Activated CD4-positive, alpha-beta memory T cell treated with anti-CD3 and anti-CD28 coated beads, Interleukin-2, amount 10 ng/mL, durations not matched to agents 7 days and 5 days (primary cell): ENCODE data around the gene MOB4. TPM values are rescaled to one million over a fixed set of nuclear protein-coding genes. Genes with fewer than 3 reads are reported as not detected.

Source experiments
- CTCF ChIA-PET: fragments of 350-600 bp; sonication (Branson Sonifier 250); formaldehyde crosslinking; loops from one replicate; lab custom pipeline; 2021; ENCODE audit warnings: antibody characterized with exemption, inconsistent platforms; lab: Charles Lee
- POLR2A ChIA-PET: fragments of 350-600 bp; sonication (Branson Sonifier 250); formaldehyde crosslinking; loops from one replicate; lab custom pipeline; 2021; ENCODE audit warnings: antibody characterized with exemption; lab: Charles Lee
- DNase-seq: peaks from one replicate; pipeline ENCODE4 v3.0.0-alpha.2; 2020
- H3K27ac Mint-ChIP-seq: one replicate; pipeline ENCODE4 v1.8.0; 2021; ENCODE audit warnings: mild to moderate bottlenecking, mixed read lengths
- H3K27me3 Mint-ChIP-seq: one replicate; pipeline ENCODE4 v1.8.0; 2021; ENCODE audit warnings: mixed read lengths
- H3K36me3 Mint-ChIP-seq: one replicate; pipeline ENCODE4 v1.8.0; 2021; ENCODE audit warnings: low read depth, mixed read lengths
- H3K4me1 Mint-ChIP-seq: one replicate; pipeline ENCODE4 v1.8.0; 2021; ENCODE audit warnings: mixed read lengths
- H3K4me3 Mint-ChIP-seq: one replicate; pipeline ENCODE4 v1.8.0; 2021; ENCODE audit warnings: mild to moderate bottlenecking, mixed read lengths
- H3K9me3 Mint-ChIP-seq: one replicate; pipeline ENCODE4 v1.8.0; 2021; ENCODE audit warnings: mixed read lengths
- total RNA-seq, 2 experiments: library from RNA; stranded (reverse); gene quantifications; one replicate each; pipeline ENCODE4 v1.2.3, GENCODE V29; 2021

Gene MOB4
- total RNA-seq, 2 experiments from 2014 or later = 23.5 to 24.8 TPM

DNA sequence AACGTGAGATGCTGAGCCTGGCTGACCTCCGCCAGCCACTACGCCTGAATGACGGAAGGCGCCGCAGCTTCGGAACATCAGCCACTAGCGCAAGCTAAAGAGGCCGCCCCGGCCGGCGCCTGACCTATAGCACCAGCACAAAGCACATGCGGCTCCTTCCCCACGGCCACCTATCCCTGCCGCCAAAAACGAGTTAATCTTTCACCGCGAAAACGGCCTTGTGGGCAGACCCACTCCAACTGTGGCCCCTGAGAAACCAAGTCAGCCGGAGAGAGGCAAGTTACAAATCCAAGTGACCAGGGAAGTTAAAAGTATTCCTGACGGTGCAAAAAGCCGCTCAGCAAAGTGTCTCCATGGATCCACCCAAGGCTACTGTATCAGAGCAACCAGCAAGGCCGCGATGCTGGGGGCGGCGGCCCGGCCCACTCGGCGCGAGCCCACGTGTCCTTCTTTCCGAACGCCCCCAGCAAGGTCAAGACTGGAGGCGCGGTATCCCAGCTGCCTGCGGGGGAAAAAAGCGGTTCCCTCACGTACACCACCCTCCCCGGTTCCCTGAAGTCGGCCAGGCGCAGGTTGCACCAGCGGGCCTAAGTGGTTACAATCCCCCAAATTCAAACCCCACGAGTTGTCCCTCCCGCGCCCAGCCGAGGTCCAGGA lies 16.8 kb upstream of the MOB4 start:
- H3K9me3 Mint-ChIP-seq = no peaks in the 10 kb centered on the region
- peak; percentile 70 for DNase-seq
- peak overlapping the region; percentile 92 for H3K4me3 Mint-ChIP-seq
- peaks cover 62% of the 10 kb centered on the region for H3K4me1 Mint-ChIP-seq
- ChIA-PET CTCF (interaction anchor here (0.9 to 5.0 kb wide), 8 partner anchors 8 to 575 kb away, joined by 3 to 30 read pairs (median 4); partner anchors contain the start of genes COQ10B, MOB4 and SF3B1), POLR2A (interaction anchor here (0.7 to 9.0 kb wide), 22 partner anchors 10 to 1965 kb away, joined by 3 to 275 read pairs (median 6); partner anchors contain the start of genes ANKRD44, COQ10B, GTF3C3 and MARS2)
- peaks cover 67% of the 10 kb centered on the region for H3K36me3 Mint-ChIP-seq
- H3K27me3 Mint-ChIP-seq = no peaks in the 10 kb centered on the region
- peak overlapping the region; percentile 97 for H3K27ac Mint-ChIP-seq

DNA sequence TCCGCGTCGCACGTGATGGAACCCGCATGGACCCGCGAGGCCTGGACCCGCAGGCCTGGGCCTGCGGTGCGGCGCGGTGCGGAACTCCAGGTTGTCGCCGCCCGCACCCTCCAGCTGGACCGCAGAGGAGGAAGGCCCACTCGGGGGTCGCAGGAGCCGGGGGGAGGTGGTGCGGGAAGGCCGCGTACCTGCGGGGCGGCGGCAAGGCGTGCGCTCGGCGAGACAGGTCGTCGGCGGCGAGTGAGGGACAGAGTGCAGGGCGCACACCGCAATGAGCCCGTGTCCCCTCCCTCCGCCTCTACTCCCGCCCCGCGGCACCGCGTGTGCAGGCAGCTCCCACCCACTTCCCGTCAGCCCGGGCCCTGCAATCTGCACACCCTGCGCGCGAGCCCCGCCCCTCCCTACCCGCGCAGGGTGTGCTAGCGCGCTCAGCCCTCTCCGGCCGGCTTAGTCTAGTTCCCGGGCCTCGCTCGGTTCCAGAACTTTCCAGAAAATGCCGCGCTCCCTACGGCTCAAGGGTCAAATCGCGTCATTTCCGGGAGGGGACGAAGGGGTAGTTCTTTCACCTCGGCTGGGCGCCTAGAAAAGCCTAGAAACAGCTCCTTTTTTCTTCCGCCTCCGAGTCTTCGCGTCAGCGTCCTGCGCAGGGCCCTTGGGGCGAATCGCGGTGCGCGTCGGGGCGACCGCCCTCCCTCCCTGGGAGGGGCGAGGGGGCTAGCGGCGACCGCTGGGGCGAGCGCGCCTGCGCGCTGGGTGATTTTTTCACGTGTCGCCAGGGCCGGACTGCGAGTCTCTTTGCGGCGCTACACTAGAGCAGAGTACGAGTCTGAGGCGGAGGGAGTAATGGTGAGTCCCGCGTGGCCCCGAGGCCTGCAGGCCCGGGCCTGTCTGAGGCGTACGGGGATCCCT lies 16.0 kb upstream of the MOB4 start, which contains the start of the genes HSPD1 and HSPE1:
HSPD1 (minus strand) TSS at position 247 of the 909 bp plus-strand sequence. CDS start 992 bp downstream, outside the sequence.
HSPE1 (plus strand) TSS at position 786 of the 909 bp plus-strand sequence; CDS start at position 844, 58 bp downstream.
- H3K36me3 Mint-ChIP-seq = peaks cover 67% of the 10 kb centered on the region
- no peaks in the 10 kb centered on the region for H3K27me3 Mint-ChIP-seq
- H3K9me3 Mint-ChIP-seq = no peaks in the 10 kb centered on the region
- peaks cover 60% of the 10 kb centered on the region for H3K4me1 Mint-ChIP-seq
- ChIA-PET POLR2A (interaction anchor here (0.6 to 9.0 kb wide), 32 partner anchors 9 to 1965 kb away, joined by 3 to 275 read pairs (median 4); partner anchors contain the start of genes ANKRD44, COQ10B, GTF3C3 and MARS2), CTCF (interaction anchor here (0.7 to 5.0 kb wide), 9 partner anchors 9 to 575 kb away, joined by 3 to 30 read pairs (median 3); partner anchors contain the start of genes MOB4 and SF3B1)
- peak within 1 kb of the TSS; percentile 97 for H3K27ac Mint-ChIP-seq
- peak; percentile 98 for DNase-seq
- H3K4me3 Mint-ChIP-seq = peak within 1 kb of the TSS; percentile 92

DNA sequence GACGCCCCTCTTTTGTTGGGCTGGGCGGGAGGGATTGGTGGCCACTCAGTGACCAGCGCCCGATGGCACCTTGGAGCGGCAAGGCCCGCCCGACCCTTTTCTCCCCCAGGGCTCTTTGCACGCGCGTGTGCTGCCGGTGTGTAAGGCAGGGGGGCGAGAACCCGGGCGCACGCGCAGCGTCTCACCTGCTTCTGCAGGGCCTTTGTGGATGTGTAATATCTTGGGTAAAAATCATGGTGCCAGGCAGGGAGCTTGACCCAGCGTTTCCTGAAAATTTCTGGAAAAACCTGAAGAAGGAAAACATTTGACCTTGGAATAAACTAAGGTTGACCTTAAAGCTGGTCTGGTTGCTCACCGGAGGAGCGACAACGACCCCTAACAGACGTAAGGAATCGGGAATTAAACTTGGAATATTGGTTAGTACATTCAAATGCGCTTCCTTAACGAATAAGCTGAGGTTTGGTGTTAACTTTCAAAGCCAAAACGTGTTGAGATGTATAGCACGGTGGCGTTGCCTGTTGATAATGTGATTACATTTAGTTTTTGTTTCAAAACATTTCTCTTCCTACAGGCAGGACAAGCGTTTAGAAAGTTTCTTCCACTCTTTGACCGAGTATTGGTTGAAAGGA lies 15.2 kb upstream of the MOB4 start:
- Mint-ChIP-seq H3K27ac (peak overlapping the region; percentile 97), H3K4me3 (peak overlapping the region; percentile 92), H3K36me3 (peaks cover 62% of the 10 kb centered on the region), H3K4me1 (peaks cover 54% of the 10 kb centered on the region), H3K27me3 (no peaks in the 10 kb centered on the region), H3K9me3 (no peaks in the 10 kb centered on the region)
- ChIA-PET CTCF (interaction anchor here (0.9 to 5.0 kb wide), 6 partner anchors 8 to 576 kb away, joined by 3 to 30 read pairs (median 4); partner anchors contain the start of gene MOB4), POLR2A (interaction anchor here (0.7 to 9.0 kb wide), 21 partner anchors 8 to 597 kb away, joined by 3 to 275 read pairs (median 4); partner anchors contain the start of genes ANKRD44, COQ10B, MARS2 and MOB4)
- no peak for DNase-seq

- DNase-seq = no peak
- POLR2A ChIA-PET = interaction anchor here (0.9 to 9.0 kb wide), 7 partner anchors 12 to 203 kb away, joined by 3 to 275 read pairs (median 20); partner anchors contain the start of genes ANKRD44, COQ10B, MARS2 and MOB4
- H3K4me3 Mint-ChIP-seq = peak overlapping the region; percentile 92
- H3K27ac Mint-ChIP-seq = peak overlapping the region; percentile 97
- peaks cover 47% of the 10 kb centered on the region for H3K36me3 Mint-ChIP-seq
- no peaks in the 10 kb centered on the region for H3K27me3 Mint-ChIP-seq
- CTCF ChIA-PET = interaction anchor here (0.8 to 5.0 kb wide), 3 partner anchors 11 to 38 kb away, joined by 3 to 30 read pairs (median 4); partner anchors contain the start of gene MOB4
- no peaks in the 10 kb centered on the region for H3K9me3 Mint-ChIP-seq
- peaks cover 38% of the 10 kb centered on the region for H3K4me1 Mint-ChIP-seq
These were observed 13.7 kb upstream of the MOB4 start for GRCh38 chr2:197502201-197502600.

DNA sequence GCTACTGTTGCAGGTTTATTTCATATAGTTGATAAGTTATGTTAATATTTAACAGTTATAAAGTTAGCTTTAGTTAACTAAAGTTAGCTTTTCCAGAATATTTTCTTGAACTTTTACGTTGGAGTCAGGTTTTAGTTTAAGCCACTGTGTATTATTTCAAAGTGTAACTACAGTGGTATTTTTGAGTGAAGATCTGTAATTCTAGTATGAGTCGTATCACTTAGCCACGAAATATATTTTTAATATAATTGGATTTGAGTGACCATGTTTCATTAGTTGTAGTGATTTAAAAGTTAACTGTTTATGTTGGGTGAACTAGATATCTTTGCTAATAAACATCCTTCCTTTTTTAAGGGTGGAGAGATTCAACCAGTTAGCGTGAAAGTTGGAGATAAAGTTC lies 13.2 kb upstream of the MOB4 start:
- Mint-ChIP-seq H3K27me3 (no peaks in the 10 kb centered on the region), H3K9me3 (no peaks in the 10 kb centered on the region), H3K27ac (peak overlapping the region; percentile 97), H3K36me3 (peaks cover 42% of the 10 kb centered on the region), H3K4me1 (peaks cover 34% of the 10 kb centered on the region), H3K4me3 (peak overlapping the region; percentile 92)
- no peak for DNase-seq
- ChIA-PET POLR2A (interaction anchor here (0.9 to 9.0 kb wide), 6 partner anchors 12 to 202 kb away, joined by 3 to 275 read pairs (median 40); partner anchors contain the start of genes ANKRD44, COQ10B, MARS2 and MOB4), CTCF (interaction anchor here (0.8 to 5.0 kb wide), 3 partner anchors 11 to 38 kb away, joined by 3 to 30 read pairs (median 4); partner anchors contain the start of gene MOB4)

GRCh38 chr2:197504000-197504399 lies 11.9 kb upstream of the MOB4 start:
- ChIA-PET POLR2A (interaction anchor here (1.0 to 9.0 kb wide), 2 partner anchors 10 to 69 kb away, joined by 3 to 275 read pairs; partner anchors contain the start of genes MOB4 and SF3B1), CTCF (interaction anchor here (3.2 kb wide), 1 partner anchor 12 kb away, joined by 11 read pairs; the partner anchor contains the start of gene MOB4)
- peaks cover 26% of the 10 kb centered on the region for H3K4me1 Mint-ChIP-seq
- no peak overlapping the region for H3K27ac Mint-ChIP-seq
- H3K4me3 Mint-ChIP-seq = no peak overlapping the region
- peaks cover 41% of the 10 kb centered on the region for H3K36me3 Mint-ChIP-seq
- no peaks in the 10 kb centered on the region for H3K27me3 Mint-ChIP-seq
- DNase-seq = no peak
- H3K9me3 Mint-ChIP-seq = no peaks in the 10 kb centered on the region

- DNase-seq = no peak
- H3K27ac Mint-ChIP-seq = no peak overlapping the region
- ChIA-PET CTCF (interaction anchor here (3.2 kb wide), 1 partner anchor 11 kb away, joined by 11 read pairs; the partner anchor contains the start of gene MOB4), POLR2A (interaction anchor here (1.0 to 9.0 kb wide), 2 partner anchors 10 to 70 kb away, joined by 3 to 275 read pairs; partner anchors contain the start of genes MOB4 and SF3B1)
- H3K4me1 Mint-ChIP-seq = peaks cover 26% of the 10 kb centered on the region
- H3K9me3 Mint-ChIP-seq = no peaks in the 10 kb centered on the region
- peaks cover 41% of the 10 kb centered on the region for H3K36me3 Mint-ChIP-seq
- H3K4me3 Mint-ChIP-seq = no peak overlapping the region
- no peaks in the 10 kb centered on the region for H3K27me3 Mint-ChIP-seq
These were observed 11.4 kb upstream of the MOB4 start for GRCh38 chr2:197504512-197504911.

GRCh38 chr2:197506658-197507057 lies 9.2 kb upstream of the MOB4 start:
- Mint-ChIP-seq H3K4me3 (no peak overlapping the region), H3K27me3 (no peaks in the 10 kb centered on the region), H3K27ac (no peak overlapping the region), H3K36me3 (peaks cover 37% of the 10 kb centered on the region), H3K9me3 (no peaks in the 10 kb centered on the region), H3K4me1 (peaks cover 20% of the 10 kb centered on the region)
- no peak for DNase-seq
- ChIA-PET POLR2A (interaction anchor here (3.8 kb wide), 1 partner anchor 9 kb away, joined by 25 read pairs; the partner anchor contains the start of gene MOB4), CTCF (no interaction called here)

DNA sequence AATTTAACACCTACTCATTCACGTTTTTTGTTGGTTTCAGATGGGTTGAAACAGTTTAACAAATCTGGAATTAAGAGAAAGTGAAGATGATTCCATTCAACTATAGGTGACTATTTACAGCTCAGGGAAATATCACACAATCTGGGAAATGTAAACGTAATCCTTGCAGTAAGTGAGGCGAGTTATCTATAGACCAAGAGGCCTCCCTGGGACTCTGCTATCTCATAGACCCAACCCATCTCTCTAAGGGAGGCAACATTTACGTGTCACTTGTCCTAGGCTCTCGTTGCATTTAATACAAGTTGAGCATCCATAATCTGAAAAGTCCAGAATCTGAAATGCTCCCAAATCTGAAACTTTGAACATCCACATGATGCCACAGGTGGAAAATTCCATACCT lies 2.0 kb upstream of the MOB4 start:
- H3K36me3 Mint-ChIP-seq = peaks cover 7% of the 10 kb centered on the region
- H3K27ac Mint-ChIP-seq = no peak overlapping the region
- no peaks in the 10 kb centered on the region for H3K9me3 Mint-ChIP-seq
- CTCF ChIA-PET = interaction anchor here (1.0 to 1.2 kb wide), 3 partner anchors 12 to 193 kb away, joined by 3 to 4 read pairs (median 3); partner anchors contain the start of genes HSPD1 and HSPE1
- no peak for DNase-seq
- no peak overlapping the region for H3K4me3 Mint-ChIP-seq
- H3K4me1 Mint-ChIP-seq = peaks cover 22% of the 10 kb centered on the region
- H3K27me3 Mint-ChIP-seq = no peaks in the 10 kb centered on the region
- POLR2A ChIA-PET = interaction anchor here (1.5 to 6.6 kb wide), 2 partner anchors 14 to 61 kb away, joined by 5 to 275 read pairs; partner anchors contain the start of genes COQ10B, HSPD1 and HSPE1

- peak overlapping the region; percentile 81 for H3K27ac Mint-ChIP-seq
- POLR2A ChIA-PET = interaction anchor here (0.6 to 6.6 kb wide), 7 partner anchors 8 to 191 kb away, joined by 3 to 275 read pairs (median 34); partner anchors contain the start of genes COQ10B, HSPD1, HSPE1 and MARS2
- no peak for DNase-seq
- H3K27me3 Mint-ChIP-seq = no peaks in the 10 kb centered on the region
- CTCF ChIA-PET = interaction anchor here (1.3 to 3.2 kb wide), 3 partner anchors 10 to 190 kb away, joined by 3 to 30 read pairs (median 11); partner anchors contain the start of genes HSPD1, HSPE1 and MARS2
- peaks cover 29% of the 10 kb centered on the region for H3K4me1 Mint-ChIP-seq
- no peaks in the 10 kb centered on the region for H3K9me3 Mint-ChIP-seq
- H3K4me3 Mint-ChIP-seq = peak overlapping the region; percentile 96
- peaks cover 15% of the 10 kb centered on the region for H3K36me3 Mint-ChIP-seq
These were observed 1.1 kb upstream of the MOB4 start for GRCh38 chr2:197514754-197515153.

DNA sequence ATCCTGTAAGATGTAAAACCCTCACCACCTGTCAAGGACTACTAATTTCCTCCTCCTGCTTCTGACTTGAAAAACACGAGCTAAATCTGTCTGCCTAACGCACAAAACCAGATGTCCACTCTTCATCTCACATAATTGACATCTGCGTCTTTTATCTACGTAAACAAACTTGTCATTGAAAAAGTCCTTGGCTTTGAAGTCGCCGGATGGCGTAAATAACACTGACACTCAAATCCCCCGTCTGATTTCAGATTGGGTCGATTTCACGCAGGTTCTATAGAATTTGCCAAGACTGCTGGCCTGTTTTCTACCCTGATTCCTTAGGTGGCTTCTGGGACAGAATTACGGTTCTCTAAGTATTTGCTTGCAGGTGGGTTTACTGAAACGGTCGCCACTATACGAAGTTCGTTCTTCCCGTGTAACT lies 539 bp upstream of the MOB4 start:
- no peaks in the 10 kb centered on the region for H3K27me3 Mint-ChIP-seq
- H3K27ac Mint-ChIP-seq = peak overlapping the region; percentile 81
- CTCF ChIA-PET = interaction anchor here (1.3 to 3.2 kb wide), 3 partner anchors 10 to 190 kb away, joined by 3 to 30 read pairs (median 11); partner anchors contain the start of genes HSPD1, HSPE1 and MARS2
- H3K4me1 Mint-ChIP-seq = peaks cover 31% of the 10 kb centered on the region
- H3K4me3 Mint-ChIP-seq = peak overlapping the region; percentile 96
- POLR2A ChIA-PET = interaction anchor here (0.6 to 6.6 kb wide), 13 partner anchors 9 to 716 kb away, joined by 3 to 275 read pairs (median 7); partner anchors contain the start of genes COQ10B, GTF3C3, HSPD1 and HSPE1
- peaks cover 20% of the 10 kb centered on the region for H3K36me3 Mint-ChIP-seq
- no peaks in the 10 kb centered on the region for H3K9me3 Mint-ChIP-seq
- DNase-seq = no peak
